Measurements from ENCODE around the gene NINJ1. TPM values are rescaled to one million over a fixed set of nuclear protein-coding genes. Genes with fewer than 3 reads are reported as not detected.

Gene NINJ1
- total and polyA plus RNA-seq, 4 experiments from 2014 or later, result 31.1 to 92.4 (median 53.5) TPM

DNA sequence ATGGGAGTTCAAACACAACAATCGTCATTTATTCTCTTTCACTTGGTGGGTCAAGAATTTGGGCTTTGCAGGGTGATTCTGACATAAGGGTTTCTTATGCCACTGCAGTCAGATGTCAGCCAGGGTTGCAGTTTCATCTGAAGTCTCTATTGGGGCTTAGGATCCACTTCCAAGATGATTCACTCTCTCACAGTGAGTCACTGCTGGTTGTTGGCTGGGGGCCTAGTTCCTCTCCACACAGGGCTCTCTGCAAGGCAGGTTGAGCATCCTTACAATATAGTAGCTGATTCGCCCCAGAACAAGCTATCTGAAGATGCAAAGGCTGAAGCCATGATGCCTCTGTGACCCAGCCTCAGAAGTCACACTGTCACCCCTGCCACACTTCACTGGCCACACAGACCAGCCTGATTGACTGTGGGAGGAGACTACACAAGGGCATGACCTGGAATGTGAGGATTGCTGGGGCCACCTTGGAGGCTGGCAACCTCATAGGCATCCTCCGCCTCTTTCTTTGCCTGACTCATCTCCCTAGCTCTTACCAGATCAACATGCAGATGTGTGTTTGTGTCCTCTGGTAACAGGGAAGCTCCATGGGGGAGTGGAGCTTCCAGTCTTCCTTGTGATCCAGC is 42.5 kb downstream of the NINJ1 start:
- DNase-seq, result peak in 1 of 5 donors; percentile 63
- Histone ChIP-seq H3K9me3 (ENCODE audit: control insufficient read depth in 1 of 2, low read length in 2 of 2) (no peaks in the 10 kb centered on the region), H3K4me3 (ENCODE audit: low read length in 2 of 2) (no peak overlapping the region), H3K27me3 (ENCODE audit: insufficient read depth, low read length) (no peaks in the 10 kb centered on the region), H3K27ac (ENCODE audit: low read depth, low read length) (no peak overlapping the region), H3K4me1 (ENCODE audit: insufficient read depth, low read length) (peaks cover 33% of the 10 kb centered on the region), H3K36me3 (ENCODE audit: insufficient read depth, low read length) (no peaks in the 10 kb centered on the region)
- Mint-ChIP-seq H3K4me1 (peaks cover 34 to 72% (median 51%) of the 10 kb centered on the region in 4 donors), H3K27ac (peak overlapping the region; percentile 67 to 98 (median 83)), H3K27me3 (no peaks in the 10 kb centered on the region), H3K9me3 (peaks cover 0 to 5% (median 0%) of the 10 kb centered on the region in 8 donors), H3K4me3 (peak overlapping the region in 3 of 8 donors; percentile 10 to 67 (median 40)), H3K36me3 (peaks cover 8 to 18% of the 10 kb centered on the region in 2 donors)
- POLR2A ChIA-PET (ENCODE audit: partially characterized antibody), result interaction anchor here (0.6 to 3.0 kb wide), 8 partner anchors 16 to 137 kb away, joined by 3 to 16 read pairs (median 4); no protein-coding TSS in a partner anchor
- intact Hi-C loops (cut with micrococcal nuclease), result loop anchor here (10.0 kb wide), 1 partner anchor 1073 kb away; no protein-coding TSS in a partner anchor
- CTCF ChIA-PET (ENCODE audit: partially characterized antibody), result interaction anchor here (1.0 to 1.5 kb wide), 3 partner anchors 17 to 88 kb away, joined by 5 to 7 read pairs (median 6); no protein-coding TSS in a partner anchor

DNA sequence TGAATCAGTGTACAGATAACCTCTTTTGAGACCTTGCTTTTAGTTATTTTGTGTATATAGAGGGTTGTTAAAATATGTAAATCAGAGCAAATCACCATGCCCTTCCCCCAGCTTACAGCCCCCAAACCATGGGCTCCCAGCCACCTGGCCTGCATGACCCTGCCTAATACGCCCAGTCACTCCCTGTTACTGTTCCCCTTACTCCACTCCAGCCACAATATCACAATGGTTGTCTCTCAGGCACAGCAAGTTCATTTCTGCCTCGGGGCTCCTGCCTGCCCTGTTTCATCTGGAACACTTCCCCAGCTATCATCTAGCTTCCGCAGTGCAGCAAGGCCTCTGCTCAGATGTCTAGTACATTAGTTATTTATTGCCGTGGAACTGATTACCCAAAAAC is 43.0 kb downstream of the NINJ1 start:
- H3K4me3 ChIP-seq (ENCODE audit: low read length in 2 of 2), result no peak overlapping the region
- peaks cover 0 to 5% (median 0%) of the 10 kb centered on the region in 8 donors for H3K9me3 Mint-ChIP-seq
- intact Hi-C loops (cut with micrococcal nuclease), result loop anchor here (10.0 kb wide), 1 partner anchor 1074 kb away; no protein-coding TSS in a partner anchor
- peaks cover 33% of the 10 kb centered on the region for H3K4me1 ChIP-seq (ENCODE audit: insufficient read depth, low read length)
- H3K27ac ChIP-seq (ENCODE audit: low read depth, low read length), result no peak overlapping the region
- H3K27ac Mint-ChIP-seq, result peak overlapping the region; percentile 67 to 87 (median 83)
- POLR2A ChIA-PET (ENCODE audit: partially characterized antibody), result interaction anchor here (0.6 to 3.0 kb wide), 6 partner anchors 15 to 136 kb away, joined by 3 to 16 read pairs (median 4); no protein-coding TSS in a partner anchor
- peaks cover 11 to 20% of the 10 kb centered on the region in 2 donors for H3K36me3 Mint-ChIP-seq
- H3K36me3 ChIP-seq (ENCODE audit: insufficient read depth, low read length), result peaks cover 2% of the 10 kb centered on the region
- CTCF ChIA-PET (ENCODE audit: partially characterized antibody), result interaction anchor here (1.0 to 1.5 kb wide), 3 partner anchors 18 to 88 kb away, joined by 5 to 7 read pairs (median 6); no protein-coding TSS in a partner anchor
- no peak for DNase-seq
- H3K27me3 Mint-ChIP-seq, result no peaks in the 10 kb centered on the region
- H3K4me3 Mint-ChIP-seq, result no peak overlapping the region
- no peaks in the 10 kb centered on the region for H3K27me3 ChIP-seq (ENCODE audit: insufficient read depth, low read length)
- peaks cover 34 to 72% (median 50%) of the 10 kb centered on the region in 4 donors for H3K4me1 Mint-ChIP-seq
- H3K9me3 ChIP-seq (ENCODE audit: control insufficient read depth in 1 of 2, low read length in 2 of 2), result no peaks in the 10 kb centered on the region

DNA sequence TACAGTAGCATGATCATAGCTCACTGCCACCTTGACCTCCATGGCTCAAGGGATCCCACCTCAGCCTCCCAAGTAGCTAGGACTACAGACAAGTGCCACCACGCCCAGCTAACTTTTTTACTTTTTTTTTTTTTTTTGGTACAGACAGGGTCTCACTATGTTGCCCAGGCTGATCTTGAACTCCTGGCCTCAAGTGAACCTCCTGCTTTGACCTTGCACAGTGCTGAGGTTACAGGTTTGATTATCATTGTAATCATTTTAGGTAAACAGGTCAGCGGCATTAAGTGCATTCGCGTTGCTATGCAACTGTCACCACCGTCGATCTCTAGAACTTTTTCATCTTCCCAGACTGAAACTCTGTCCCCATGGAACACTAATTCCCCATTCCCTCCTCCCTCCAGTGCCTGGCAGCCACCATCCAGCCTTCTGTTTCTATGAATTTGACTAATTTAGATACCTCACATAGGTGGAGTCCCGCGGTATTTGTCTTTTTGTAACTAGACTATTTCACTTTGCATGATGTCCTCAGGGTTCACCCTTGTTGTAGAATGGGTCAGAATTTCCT is 43.9 kb downstream of the NINJ1 start:
- peaks cover 0 to 5% (median 0%) of the 10 kb centered on the region in 8 donors for H3K9me3 Mint-ChIP-seq
- peaks cover 18 to 28% of the 10 kb centered on the region in 2 donors for H3K36me3 Mint-ChIP-seq
- ChIA-PET POLR2A (ENCODE audit: partially characterized antibody) (interaction anchor here (0.9 to 3.0 kb wide), 4 partner anchors 23 to 126 kb away, joined by 3 to 16 read pairs (median 4); no protein-coding TSS in a partner anchor), CTCF (ENCODE audit: partially characterized antibody) (interaction anchor here (1.1 kb wide), 1 partner anchor 86 kb away, joined by 4 read pairs; no protein-coding TSS in a partner anchor)
- intact Hi-C loops (cut with micrococcal nuclease), result loop anchor here (10.0 kb wide), 1 partner anchor 1075 kb away; no protein-coding TSS in a partner anchor
- H3K9me3 ChIP-seq (ENCODE audit: control insufficient read depth in 1 of 2, low read length in 2 of 2), result no peaks in the 10 kb centered on the region
- H3K4me1 ChIP-seq (ENCODE audit: insufficient read depth, low read length), result peaks cover 32% of the 10 kb centered on the region
- peaks cover 11% of the 10 kb centered on the region for H3K36me3 ChIP-seq (ENCODE audit: insufficient read depth, low read length)
- no peaks in the 10 kb centered on the region for H3K27me3 ChIP-seq (ENCODE audit: insufficient read depth, low read length)
- H3K4me3 ChIP-seq (ENCODE audit: low read length in 2 of 2), result no peak overlapping the region
- H3K4me1 Mint-ChIP-seq, result peaks cover 34 to 66% (median 50%) of the 10 kb centered on the region in 4 donors
- H3K27ac ChIP-seq (ENCODE audit: low read depth, low read length), result no peak overlapping the region
- DNase-seq, result no peak
- no peak overlapping the region for H3K4me3 Mint-ChIP-seq
- no peaks in the 10 kb centered on the region for H3K27me3 Mint-ChIP-seq
- H3K27ac Mint-ChIP-seq, result peak overlapping the region; percentile 48 to 92 (median 85)

DNA sequence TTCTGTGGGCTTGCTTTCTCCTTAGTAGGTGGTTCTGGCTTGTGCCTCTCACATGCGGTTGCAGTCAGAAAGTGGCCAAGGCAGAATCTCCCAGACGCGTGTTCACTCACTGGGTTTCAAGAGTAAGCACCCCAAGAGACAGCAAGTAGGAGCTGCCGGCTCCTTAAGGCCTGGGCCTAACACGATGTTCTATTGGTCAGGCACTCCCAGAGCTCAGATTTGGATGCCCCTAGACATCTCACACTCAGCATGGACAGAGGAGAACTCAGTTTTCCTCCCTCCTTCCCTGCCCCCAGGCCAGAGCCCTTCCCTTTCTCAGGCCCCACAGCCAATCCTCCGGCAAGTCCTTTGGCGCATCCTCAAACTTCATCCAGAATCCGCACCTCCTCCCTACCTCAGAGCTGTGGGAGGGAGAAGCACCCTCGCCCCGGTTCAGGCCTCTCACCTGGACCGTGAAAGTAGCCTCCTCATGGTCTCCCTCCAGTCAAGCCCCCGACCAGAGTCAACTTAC is 44.5 kb downstream of the NINJ1 start:
- peak overlapping the region; percentile 60 to 92 (median 86) for H3K27ac Mint-ChIP-seq
- Histone ChIP-seq H3K36me3 (ENCODE audit: insufficient read depth, low read length) (peaks cover 17% of the 10 kb centered on the region), H3K4me1 (ENCODE audit: insufficient read depth, low read length) (peaks cover 26% of the 10 kb centered on the region), H3K4me3 (ENCODE audit: low read length in 2 of 2) (no peak overlapping the region), H3K9me3 (ENCODE audit: control insufficient read depth in 1 of 2, low read length in 2 of 2) (no peaks in the 10 kb centered on the region), H3K27me3 (ENCODE audit: insufficient read depth, low read length) (no peaks in the 10 kb centered on the region), H3K27ac (ENCODE audit: low read depth, low read length) (no peak overlapping the region)
- no peaks in the 10 kb centered on the region for H3K27me3 Mint-ChIP-seq
- H3K4me1 Mint-ChIP-seq, result peaks cover 30 to 59% (median 45%) of the 10 kb centered on the region in 4 donors
- peaks cover 23 to 31% of the 10 kb centered on the region in 2 donors for H3K36me3 Mint-ChIP-seq
- DNase-seq, result no peak
- peaks cover 0 to 5% (median 0%) of the 10 kb centered on the region in 8 donors for H3K9me3 Mint-ChIP-seq
- no peak overlapping the region for H3K4me3 Mint-ChIP-seq
- intact Hi-C loops (cut with micrococcal nuclease), result no loop called here
- ChIA-PET CTCF (ENCODE audit: partially characterized antibody) (interaction anchor here (1.1 kb wide), 1 partner anchor 85 kb away, joined by 4 read pairs; no protein-coding TSS in a partner anchor), POLR2A (ENCODE audit: partially characterized antibody) (interaction anchor here (0.9 to 3.0 kb wide), 4 partner anchors 22 to 125 kb away, joined by 3 to 16 read pairs (median 4); no protein-coding TSS in a partner anchor)

DNA sequence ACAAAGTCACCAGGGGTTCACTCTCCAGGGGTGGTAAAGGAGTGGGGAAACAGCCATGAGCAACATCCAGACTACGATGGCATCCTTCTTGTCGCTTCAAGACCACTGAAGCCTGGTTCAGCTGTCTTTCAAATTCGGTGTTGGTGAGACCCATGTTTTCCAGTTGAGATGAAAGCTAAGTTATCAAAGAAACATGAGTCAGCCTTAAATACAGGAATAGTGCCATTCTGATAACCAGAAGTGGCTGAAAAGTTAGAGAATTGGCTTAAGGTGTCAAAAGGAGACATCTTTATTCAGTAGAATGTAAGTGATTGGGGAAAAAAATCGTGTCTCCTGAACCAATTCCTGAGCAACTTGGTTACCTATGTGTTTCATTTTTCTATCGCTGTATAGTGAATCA is 45.0 kb downstream of the NINJ1 start:
- Mint-ChIP-seq H3K27me3 (no peaks in the 10 kb centered on the region), H3K9me3 (peaks cover 0 to 5% (median 0%) of the 10 kb centered on the region in 8 donors), H3K27ac (peak overlapping the region in 6 of 7 donors; percentile 48 to 92 (median 86)), H3K4me3 (no peak overlapping the region), H3K4me1 (peaks cover 27 to 54% (median 42%) of the 10 kb centered on the region in 4 donors), H3K36me3 (peaks cover 24 to 31% of the 10 kb centered on the region in 2 donors)
- Histone ChIP-seq H3K27ac (ENCODE audit: low read depth, low read length) (no peak overlapping the region), H3K4me3 (ENCODE audit: low read length in 2 of 2) (no peak overlapping the region), H3K9me3 (ENCODE audit: control insufficient read depth in 1 of 2, low read length in 2 of 2) (no peaks in the 10 kb centered on the region), H3K4me1 (ENCODE audit: insufficient read depth, low read length) (peaks cover 23% of the 10 kb centered on the region), H3K36me3 (ENCODE audit: insufficient read depth, low read length) (peaks cover 22% of the 10 kb centered on the region), H3K27me3 (ENCODE audit: insufficient read depth, low read length) (no peaks in the 10 kb centered on the region)
- DNase-seq, result no peak
- POLR2A ChIA-PET (ENCODE audit: partially characterized antibody), result interaction anchor here (0.9 to 3.0 kb wide), 4 partner anchors 22 to 125 kb away, joined by 3 to 16 read pairs (median 4); no protein-coding TSS in a partner anchor
- CTCF ChIA-PET (ENCODE audit: partially characterized antibody), result interaction anchor here (1.1 kb wide), 2 partner anchors 20 to 85 kb away, joined by 4 read pairs; no protein-coding TSS in a partner anchor
- intact Hi-C loops (cut with micrococcal nuclease), result no loop called here

DNA sequence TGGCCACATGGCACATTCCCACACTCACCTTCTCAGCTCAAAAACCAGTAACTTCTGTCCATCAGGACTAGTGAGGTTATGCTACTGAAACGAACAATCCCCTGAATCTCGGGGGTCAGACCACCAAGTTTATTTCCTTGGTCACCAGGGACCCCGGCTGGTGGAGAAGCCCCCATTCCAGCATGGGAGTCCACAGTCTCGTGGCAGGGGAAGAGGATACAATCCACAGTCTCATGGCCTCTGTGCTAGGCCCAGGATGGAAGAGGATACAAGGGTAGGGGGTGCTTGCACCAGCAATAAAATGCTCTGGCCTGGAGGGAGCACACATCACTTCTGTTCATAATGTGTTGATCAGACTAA is 45.4 kb downstream of the NINJ1 start:
- H3K4me3 ChIP-seq (ENCODE audit: low read length in 2 of 2), result no peak overlapping the region
- Mint-ChIP-seq H3K27me3 (no peaks in the 10 kb centered on the region), H3K27ac (peak overlapping the region; percentile 30 to 86 (median 77)), H3K36me3 (peaks cover 27 to 33% of the 10 kb centered on the region in 2 donors), H3K4me1 (peaks cover 27 to 54% (median 41%) of the 10 kb centered on the region in 4 donors), H3K4me3 (no peak overlapping the region), H3K9me3 (peaks cover 0 to 5% (median 0%) of the 10 kb centered on the region in 8 donors)
- intact Hi-C loops (cut with micrococcal nuclease), result no loop called here
- H3K27me3 ChIP-seq (ENCODE audit: insufficient read depth, low read length), result no peaks in the 10 kb centered on the region
- peaks cover 24% of the 10 kb centered on the region for H3K36me3 ChIP-seq (ENCODE audit: insufficient read depth, low read length)
- ChIA-PET POLR2A (ENCODE audit: partially characterized antibody) (interaction anchor here (1.3 to 3.0 kb wide), 2 partner anchors 24 kb away, joined by 8 to 16 read pairs; no protein-coding TSS in a partner anchor), CTCF (ENCODE audit: partially characterized antibody) (interaction anchor here (1.1 to 1.2 kb wide), 2 partner anchors 20 to 85 kb away, joined by 4 read pairs; no protein-coding TSS in a partner anchor)
- peaks cover 23% of the 10 kb centered on the region for H3K4me1 ChIP-seq (ENCODE audit: insufficient read depth, low read length)
- H3K9me3 ChIP-seq (ENCODE audit: control insufficient read depth in 1 of 2, low read length in 2 of 2), result no peaks in the 10 kb centered on the region
- no peak overlapping the region for H3K27ac ChIP-seq (ENCODE audit: low read depth, low read length)
- DNase-seq, result no peak
